GM10248 (cell line): ENCODE measurements around the gene PTPRB.

ENCODE experiments used
- CTCF ChIA-PET: fragments of 300-600 bp; sonication (Branson Sonifier 250); formaldehyde crosslinking; extraction: SDS; loops from one replicate; lab custom pipeline; 2021; ENCODE audit warnings: antibody characterized with exemption; lab: Yijun Ruan, JAX
- POLR2A ChIA-PET: fragments of 350-650 bp; sonication (Branson Sonifier 250); formaldehyde crosslinking; extraction: SDS; loops from one replicate; lab custom pipeline; 2020; ENCODE audit warnings: antibody characterized with exemption; lab: Yijun Ruan, JAX
- DNase-seq: peaks from one replicate; pipeline ENCODE4 v3.0.0; 2012; ENCODE audit errors: extremely low spot score
- TF ChIP-seq, protein P1 (sequence below): IDR thresholded peaks from 2 replicates; pipeline ENCODE4 v1.5.1; 2012; ENCODE audit warnings: mild to moderate bottlenecking, low read depth; ENCODE audit errors: extremely low read depth, missing control alignments, control extremely low read depth

PTPRB gene

DNA sequence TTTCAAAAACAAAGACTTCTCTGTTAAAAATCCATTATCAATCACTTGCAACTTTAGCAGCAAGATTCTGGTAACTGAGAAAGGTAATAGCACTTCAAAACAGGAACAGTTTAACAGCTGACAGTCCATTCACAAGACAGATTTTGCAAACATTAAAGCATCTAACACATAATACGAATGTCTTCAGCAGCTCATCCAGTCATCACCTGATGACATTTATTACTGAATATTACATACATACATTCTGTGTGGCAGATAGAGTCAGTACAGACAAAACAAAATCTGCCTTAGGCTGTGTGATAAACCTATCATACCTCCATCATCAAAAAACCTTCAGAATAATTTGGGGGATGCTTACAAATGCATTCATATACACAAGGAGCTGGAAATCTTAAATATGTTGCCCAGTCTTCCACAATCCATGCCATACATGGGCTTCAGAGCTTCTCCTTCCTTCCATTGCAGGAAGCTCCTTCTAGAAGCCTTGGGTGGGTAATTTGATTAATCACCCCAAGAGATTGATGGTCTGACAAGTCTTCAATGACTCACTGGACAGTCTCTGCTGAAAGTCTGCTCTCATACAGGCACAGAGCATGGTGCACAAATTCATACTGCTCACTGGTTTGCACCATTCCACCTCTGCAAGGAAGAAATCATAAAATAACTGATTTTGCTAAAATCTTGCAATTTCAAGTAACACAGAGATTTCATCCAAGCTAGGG lies 1.6 kb upstream of the PTPRB start:
- ChIA-PET POLR2A (no interaction called here), CTCF (interaction anchor here (0.7 to 1.3 kb wide), 3 partner anchors 9 to 62 kb away, joined by 3 to 4 read pairs (median 3); no protein-coding TSS in a partner anchor)
- no peak for DNase-seq
- TF ChIP-seq, protein P1, sequence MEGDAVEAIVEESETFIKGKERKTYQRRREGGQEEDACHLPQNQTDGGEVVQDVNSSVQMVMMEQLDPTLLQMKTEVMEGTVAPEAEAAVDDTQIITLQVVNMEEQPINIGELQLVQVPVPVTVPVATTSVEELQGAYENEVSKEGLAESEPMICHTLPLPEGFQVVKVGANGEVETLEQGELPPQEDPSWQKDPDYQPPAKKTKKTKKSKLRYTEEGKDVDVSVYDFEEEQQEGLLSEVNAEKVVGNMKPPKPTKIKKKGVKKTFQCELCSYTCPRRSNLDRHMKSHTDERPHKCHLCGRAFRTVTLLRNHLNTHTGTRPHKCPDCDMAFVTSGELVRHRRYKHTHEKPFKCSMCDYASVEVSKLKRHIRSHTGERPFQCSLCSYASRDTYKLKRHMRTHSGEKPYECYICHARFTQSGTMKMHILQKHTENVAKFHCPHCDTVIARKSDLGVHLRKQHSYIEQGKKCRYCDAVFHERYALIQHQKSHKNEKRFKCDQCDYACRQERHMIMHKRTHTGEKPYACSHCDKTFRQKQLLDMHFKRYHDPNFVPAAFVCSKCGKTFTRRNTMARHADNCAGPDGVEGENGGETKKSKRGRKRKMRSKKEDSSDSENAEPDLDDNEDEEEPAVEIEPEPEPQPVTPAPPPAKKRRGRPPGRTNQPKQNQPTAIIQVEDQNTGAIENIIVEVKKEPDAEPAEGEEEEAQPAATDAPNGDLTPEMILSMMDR, result no peak

DNA sequence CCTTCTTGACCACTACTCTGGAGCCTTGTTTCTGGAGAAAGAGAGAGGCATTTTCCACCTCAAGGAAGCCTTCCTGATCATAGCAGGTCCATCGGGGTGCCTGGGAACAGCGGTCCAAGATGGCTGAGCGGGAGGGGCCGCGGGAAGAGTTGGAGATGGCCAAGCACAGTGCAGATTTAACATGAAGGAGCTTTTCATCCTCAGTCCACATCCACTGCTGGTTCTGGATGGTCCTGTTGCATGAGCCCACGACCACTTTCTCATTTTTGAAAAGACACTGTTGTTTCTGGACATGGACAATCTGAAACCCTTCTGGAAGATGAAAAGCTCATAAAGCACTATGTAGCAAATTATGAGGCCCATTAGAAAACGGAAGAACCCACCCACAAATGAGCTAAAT lies 1.5 kb downstream of the PTPRB start:
- DNase-seq, result no peak
- ChIA-PET POLR2A (no interaction called here), CTCF (interaction anchor here (0.9 to 1.7 kb wide), 4 partner anchors 11 to 735 kb away, joined by 3 to 6 read pairs (median 3); no protein-coding TSS in a partner anchor)
- TF ChIP-seq, protein P1, result no peak

DNA sequence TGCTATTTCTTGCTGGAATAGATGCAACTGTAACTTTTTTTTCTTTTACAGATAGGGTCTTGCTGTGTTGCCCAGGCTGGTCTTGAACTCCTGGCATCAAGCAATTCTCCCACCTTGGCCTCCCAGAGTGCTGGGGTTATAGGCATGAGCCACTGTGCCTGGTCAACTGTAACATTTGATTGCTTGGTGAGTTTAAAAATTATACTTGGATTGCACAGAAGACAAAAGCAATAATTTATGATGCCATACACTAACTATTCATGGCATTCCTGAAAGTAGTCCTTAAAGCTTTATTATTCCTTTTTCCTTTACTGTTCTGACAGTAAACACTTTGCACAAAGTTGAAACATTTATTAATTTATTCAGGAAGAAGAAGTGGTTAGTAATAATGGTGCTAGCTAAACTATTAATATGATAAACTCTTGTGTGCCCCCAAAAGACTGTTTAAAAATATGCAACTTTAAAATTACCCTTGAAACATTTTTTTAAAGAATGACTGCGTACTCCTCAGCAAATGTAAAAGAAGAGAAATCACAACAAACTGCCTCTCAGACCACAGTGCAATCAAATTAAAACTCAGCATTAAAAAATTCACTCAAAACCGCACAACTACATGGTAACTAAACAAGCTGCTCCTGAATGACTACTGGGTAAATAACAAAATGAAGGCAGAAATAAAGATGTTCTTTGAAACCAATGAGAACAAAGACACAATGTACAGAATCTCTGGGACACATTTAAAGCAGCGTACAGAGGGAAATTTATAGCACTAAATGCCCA lies 8.3 kb downstream of the PTPRB start:
- TF ChIP-seq, protein P1, result no peak
- POLR2A ChIA-PET, result no interaction called here

DNA sequence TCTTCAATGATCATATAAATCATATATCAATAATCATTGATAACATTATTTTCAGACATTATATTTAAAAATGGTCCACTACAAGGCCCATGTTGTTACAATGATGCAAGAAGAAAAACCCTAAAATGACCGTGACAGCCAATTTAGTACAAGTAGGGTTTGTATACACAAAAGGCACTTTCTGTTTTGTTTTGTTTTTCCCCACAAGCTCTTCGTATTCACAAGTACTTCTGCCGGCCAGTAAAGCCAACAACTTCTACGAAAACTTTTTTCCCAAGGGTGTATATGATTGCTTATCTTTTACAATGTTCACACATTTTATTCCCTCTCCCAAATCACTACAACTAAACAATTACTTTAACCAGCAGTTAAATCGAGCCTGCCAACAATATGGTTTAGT lies 9.6 kb downstream of the PTPRB start:
- ChIA-PET POLR2A (no interaction called here), CTCF (interaction anchor here (3.8 kb wide), 1 partner anchor 8 kb away, joined by 15 read pairs; no protein-coding TSS in a partner anchor)
- TF ChIP-seq, protein P1, result no peak
- DNase-seq, result no peak

More for the DNA sequence above, 8.3 kb downstream of the PTPRB start:
- CTCF ChIA-PET, result interaction anchor here (1.8 to 3.8 kb wide), 2 partner anchors 9 to 10 kb away, joined by 4 to 15 read pairs; no protein-coding TSS in a partner anchor
- no peak for DNase-seq

DNA sequence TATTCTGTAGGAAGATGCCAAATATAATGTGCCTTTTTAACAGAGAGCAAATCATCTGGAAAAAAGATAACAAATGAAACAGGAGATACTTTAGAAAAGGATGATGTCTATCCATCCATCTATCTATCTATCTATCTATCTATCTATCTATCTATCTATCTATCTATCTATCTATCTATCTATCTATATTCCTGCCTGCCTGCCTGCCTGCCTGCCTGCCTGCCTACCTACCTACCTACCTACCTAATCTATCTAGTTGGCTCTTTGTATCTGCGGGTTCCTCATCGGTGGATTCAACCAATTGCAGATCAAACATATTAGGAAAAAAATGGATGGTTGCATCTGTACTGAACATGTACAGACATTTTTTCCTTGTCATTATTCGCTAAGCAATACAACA lies 11.0 kb downstream of the PTPRB start:
- no peak for DNase-seq
- CTCF ChIA-PET, result no interaction called here
- POLR2A ChIA-PET, result no interaction called here
- TF ChIP-seq, protein P1, result no peak

DNA sequence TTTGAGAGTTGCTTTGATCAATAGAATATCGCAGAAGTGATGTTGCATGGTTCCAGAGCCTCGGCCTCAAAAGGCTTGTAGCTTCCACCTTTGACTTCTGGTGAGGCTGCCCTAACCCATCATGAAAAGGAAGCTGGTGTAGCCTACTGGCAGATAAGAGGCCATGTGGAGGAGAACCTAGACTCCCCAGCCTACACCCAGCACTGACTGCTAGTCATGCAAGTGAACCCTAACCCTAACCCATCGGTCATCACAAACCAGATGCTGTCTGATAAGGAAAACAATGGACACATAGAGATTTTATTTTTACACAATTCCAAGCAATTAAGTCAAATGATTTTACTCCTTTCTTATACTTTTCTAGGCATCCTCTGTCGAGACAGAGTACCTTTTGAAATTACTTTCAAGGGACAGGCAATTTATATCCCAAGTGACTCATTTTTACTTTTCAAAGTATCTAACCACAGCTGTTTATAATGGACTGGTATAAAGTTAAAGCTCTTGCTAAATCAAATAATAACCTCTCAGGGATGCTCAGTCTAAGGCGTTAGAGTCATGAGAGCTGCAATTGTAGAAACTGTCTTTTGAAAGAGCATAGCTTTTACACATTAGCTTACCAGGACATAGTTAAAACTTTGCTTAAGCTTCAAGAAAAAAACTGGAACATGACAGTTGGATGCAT lies 17.6 kb downstream of the PTPRB start:
- POLR2A ChIA-PET, result no interaction called here
- CTCF ChIA-PET, result interaction anchor here (1.1 to 3.2 kb wide), 4 partner anchors 9 to 20 kb away, joined by 3 to 15 read pairs (median 4); no protein-coding TSS in a partner anchor
- TF ChIP-seq, protein P1, result no peak
- DNase-seq, result no peak
